A549 (cell line): ENCODE measurements around the gene ASIP. TPM values are rescaled to one million over a fixed set of nuclear protein-coding genes. Genes with fewer than 3 reads are reported as not detected.
A peak's percentile ranks its signal among the peaks of the same experiment; 100 is the strongest.
"Not testable (repeated sequence)": the region's sequence is repeated elsewhere in the genome, so short reads cannot be mapped to it uniquely, and the experiment has no call there.

Experiments used
- ATAC-seq, 2 experiments: fragments of 200-7000 bp in 1 of 2; fragments of >200 bp in 1 of 2; cut with Nextera tagmentation in 1 of 2; cut with Tn5 transposase in 1 of 2; 3 replicates each; pipeline versions ENCODE4 v1.8.0 to v1.9.1; 2018 to 2020; ENCODE audit warnings: mild to moderate bottlenecking in 1 of 2, moderate library complexity in 1 of 2
- CTCF ChIA-PET: fragments of 300-600 bp; sonication (Branson Sonifier 250); formaldehyde crosslinking; extraction: SDS; loops from one replicate; lab custom pipeline; 2021; ENCODE audit warnings: antibody characterized with exemption, inconsistent platforms; lab: Yijun Ruan, JAX
- POLR2A ChIA-PET: fragments of 350-600 bp; formaldehyde crosslinking; extraction: SDS; loops from one replicate; lab custom pipeline; 2021; ENCODE audit warnings: antibody characterized with exemption, inconsistent platforms; lab: Yijun Ruan, JAX
- DNase-seq, 2 experiments: peaks; one replicate each; pipeline versions ENCODE4 v3.0.0 to v3.0.0-alpha.2; 2011 to 2016; ENCODE audit warnings: low read depth in 1 of 2, low spot score in 1 of 2
- FAIRE-seq: peaks from 2 replicates; lab custom pipeline; 2011; peaks lifted over from hg19 to GRCh38; lab: Jason Lieb, UNC
- H3K27ac ChIP-seq, 2 experiments: fragments of >200 bp; sonication (Bioruptor Twin); formaldehyde crosslinking; 3 replicates each; pipeline ENCODE4 v1.5.1; 2016 to 2017
- H3K4me1 ChIP-seq: fragments of >200 bp; sonication (Bioruptor Twin); formaldehyde crosslinking; 3 replicates; pipeline ENCODE4 v1.6.1; 2016
- H3K4me2 ChIP-seq: fragments of >200 bp; sonication (Bioruptor Twin); formaldehyde crosslinking; 3 replicates; pipeline ENCODE4 v1.6.1; 2016
- H3K4me3 ChIP-seq: fragments of >200 bp; sonication (Bioruptor Twin); formaldehyde crosslinking; 3 replicates; pipeline ENCODE4 v1.5.1; 2016
- H3K9me3 ChIP-seq: fragments of >200 bp; sonication (Bioruptor Twin); formaldehyde crosslinking; 3 replicates; pipeline ENCODE4 v1.6.1; 2016
- EHF ChIP-seq: fragments of 250-450 bp; sonication (Bioruptor Pico); IDR thresholded peaks from 2 replicates; pipeline ENCODE4 v1.5.0; 2020; ENCODE audit warnings: mild to moderate bottlenecking
- EHMT2 ChIP-seq: fragments of 200-600 bp; sonication (generic); IDR thresholded peaks from 2 replicates; pipeline ENCODE4 v1.6.1; 2016; ENCODE audit warnings: antibody characterized with exemption, low read depth, mild to moderate bottlenecking, moderate library complexity
- FOSL2 ChIP-seq, 2 experiments: fragments of 450-650 bp in 1 of 2; fragments of >200 bp in 1 of 2; sonication (Bioruptor Twin) in 1 of 2; formaldehyde crosslinking; IDR thresholded peaks; 2 replicates each; pipeline versions ENCODE4 v1.5.0 to v1.6.1; 2016 to 2020; ENCODE audit warnings: mild to moderate bottlenecking in 1 of 2, moderate library complexity in 1 of 2
- HDAC2 ChIP-seq: fragments of 200-600 bp; sonication (generic); IDR thresholded peaks from 2 replicates; pipeline ENCODE4 v1.6.1; 2016
- HOXB5 ChIP-seq: fragments of 250-450 bp; sonication (Bioruptor Pico); IDR thresholded peaks from 2 replicates; pipeline ENCODE4 v1.5.0; 2020; ENCODE audit warnings: mild to moderate bottlenecking, moderate library complexity
- MAFK ChIP-seq: fragments of 450-650 bp; IDR thresholded peaks from 2 replicates; pipeline ENCODE4 v1.6.1; 2014; ENCODE audit not compliant: partially characterized antibody
- MAZ ChIP-seq: fragments of 150-350 bp; IDR thresholded peaks from 2 replicates; pipeline ENCODE4 v1.6.1; 2014; ENCODE audit warnings: antibody characterized with exemption, low read depth, low read length, borderline replicate concordance
- NFE2L2 ChIP-seq: fragments of 150-350 bp; conservative IDR thresholded peaks from 2 replicates; pipeline ENCODE4 v1.6.1; 2014; ENCODE audit warnings: low read length
- NR3C1 ChIP-seq: fragments of >200 bp; sonication (Bioruptor Twin); formaldehyde crosslinking; IDR thresholded peaks from 3 replicates; pipeline ENCODE4 v1.6.1; 2017
- PHF8 ChIP-seq: fragments of 200-600 bp; sonication (generic); IDR thresholded peaks from 2 replicates; pipeline ENCODE4 v1.6.1; 2016; ENCODE audit warnings: low read depth, mild to moderate bottlenecking, antibody characterized with exemption, moderate library complexity, borderline replicate concordance
- POLR2A ChIP-seq: IDR thresholded peaks from 2 replicates; pipeline ENCODE4 v1.6.1; 2012; ENCODE audit warnings: mild to moderate bottlenecking, low read length
- RARB ChIP-seq: fragments of 250-450 bp; sonication (Bioruptor Pico); IDR thresholded peaks from 2 replicates; pipeline ENCODE4 v1.8.0; 2021; ENCODE audit warnings: mild to moderate bottlenecking, moderate library complexity
- RCOR1 ChIP-seq: fragments of 150-350 bp; IDR thresholded peaks from 2 replicates; pipeline ENCODE4 v1.6.1; 2014; ENCODE audit warnings: antibody characterized with exemption, low read length, low read depth
- SMC3 ChIP-seq: fragments of >200 bp; sonication (Bioruptor Twin); formaldehyde crosslinking; IDR thresholded peaks from 3 replicates; pipeline ENCODE4 v1.6.1; 2018; ENCODE audit warnings: inconsistent platforms
- SREBF2 ChIP-seq: fragments of 450-650 bp; IDR thresholded peaks from 2 replicates; pipeline ENCODE4 v1.6.1; 2014; ENCODE audit warnings: mild to moderate bottlenecking, moderate library complexity
- ZC3H11A ChIP-seq: fragments of 450-650 bp; IDR thresholded peaks from 2 replicates; pipeline ENCODE4 v1.6.1; 2014; ENCODE audit warnings: antibody characterized with exemption, mild to moderate bottlenecking
- ZNF302 ChIP-seq: fragments of 250-450 bp; sonication (Bioruptor Pico); IDR thresholded peaks from 2 replicates; pipeline ENCODE4 v1.9.0; 2021; ENCODE audit warnings: inconsistent platforms, mild to moderate bottlenecking, moderate library complexity
- WGBS: methylation state at CpG from one replicate; pipeline ENCODE4 v1.1.6; 2017; ENCODE audit errors: missing lambda C conversion rate; 5-methylcytosine and 5-hydroxymethylcytosine counted together
- polyA plus RNA-seq, 4 experiments: library from polyadenylated mRNA; depleted of rRNA in 3 of 4; stranded (reverse); fragments of >200 nt; fragmentation: RNase III in 1 of 4; extraction: RNeasy Plus Mini Kit Qiagen cat#74134 plus additional on column Dnase treatment in 1 of 4; gene quantifications; 2 replicates in 3 of 4; 3 replicates in 1 of 4; pipeline ENCODE4 v1.2.3, GENCODE V29; 2011 to 2017
- TF ChIP-seq, protein P1 (sequence below): IDR thresholded peaks from 2 replicates; pipeline ENCODE4 v1.6.1; 2012
- TF ChIP-seq, protein P2 (sequence below): fragments of 150-350 bp; IDR thresholded peaks from 2 replicates; pipeline ENCODE4 v1.6.1; 2014; ENCODE audit warnings: low read depth, mild to moderate bottlenecking, low read length

The ASIP gene
- polyA plus RNA-seq, 2 of the 4 experiments (the other 2 are of a cell fraction) = not detected

DNA sequence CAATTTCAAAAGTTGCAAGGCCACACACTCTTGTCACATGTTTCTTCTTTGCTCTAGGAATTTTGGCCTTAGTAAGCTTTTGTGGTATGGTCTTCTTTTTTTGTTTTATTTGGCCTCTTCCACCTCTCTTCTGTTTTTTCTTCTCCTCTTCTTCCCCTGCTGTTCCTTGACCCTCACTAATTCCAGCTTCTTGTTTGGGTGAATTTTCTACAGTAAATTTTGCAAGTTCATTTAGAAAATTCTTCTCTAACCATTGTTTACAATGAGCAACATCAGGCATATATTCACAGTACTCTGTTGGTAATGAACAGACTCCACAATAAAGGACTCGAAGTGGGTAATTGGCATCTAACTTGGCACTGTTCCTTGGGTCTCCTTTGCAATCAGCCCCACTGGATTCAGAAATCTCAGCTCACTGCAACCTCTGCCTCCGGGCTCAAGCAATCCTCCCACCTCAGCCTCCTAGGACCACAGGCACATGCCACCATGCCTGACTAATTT, 5.0 kb downstream of the ASIP start:
- no peak for FAIRE-seq
- POLR2A ChIA-PET = no interaction called here
- ATAC-seq = no peak
- no peak overlapping the region for H3K4me3 ChIP-seq
- H3K9me3 ChIP-seq = no peaks in the 10 kb centered on the region
- no peak overlapping the region for H3K4me2 ChIP-seq
- H3K27ac ChIP-seq = no peak overlapping the region
- no peaks in the 10 kb centered on the region for H3K4me1 ChIP-seq
- CTCF ChIA-PET = interaction anchor here (0.8 to 4.9 kb wide), 4 partner anchors 12 to 56 kb away, joined by 3 to 18 read pairs (median 3); no protein-coding TSS in a partner anchor
- TF ChIP-seq FOSL2 (IDR thresholded peaks at IDR 0.05) (no peak), FOSL2 (CRISPR knock-in tag; IDR thresholded peaks at IDR 0.05) (no peak)
- DNase-seq = no peak
- 80% methylated on average over 2 of the region's 2 CpGs for WGBS

DNA sequence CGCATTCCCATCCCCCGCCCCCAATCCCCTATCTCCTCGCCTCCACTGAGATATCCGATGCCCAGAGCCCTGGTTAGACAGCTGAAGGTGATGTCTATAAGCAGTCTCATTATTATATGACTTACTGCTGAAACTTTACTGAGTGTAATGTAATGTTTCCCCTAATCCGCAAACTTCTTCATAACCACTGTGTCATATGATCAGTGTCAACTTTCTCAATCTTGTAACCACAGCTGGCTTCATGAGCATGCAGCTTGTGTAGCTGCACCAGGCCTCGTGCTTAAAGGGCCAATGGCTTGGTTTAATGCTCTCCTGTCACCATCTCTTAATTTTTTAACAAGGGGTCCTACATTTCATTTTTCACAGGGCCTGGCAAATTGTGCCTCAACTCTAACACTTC, 8.1 kb downstream of the ASIP start:
- ChIA-PET CTCF (interaction anchor here (0.7 to 4.9 kb wide), 3 partner anchors 13 to 288 kb away, joined by 3 to 18 read pairs (median 3); no protein-coding TSS in a partner anchor), POLR2A (no interaction called here)
- DNase-seq = no peak
- no peak overlapping the region for H3K4me3 ChIP-seq
- WGBS = 86% methylated on average over 6 of the region's 6 CpGs
- H3K27ac ChIP-seq = no peak overlapping the region
- no peak for FAIRE-seq
- H3K9me3 ChIP-seq = no peaks in the 10 kb centered on the region
- H3K4me1 ChIP-seq = no peaks in the 10 kb centered on the region
- ATAC-seq = no peak
- TF ChIP-seq MAFK = no peak
- TF ChIP-seq ZNF302 (CRISPR knock-in tag) = no peak
- no peak for TF ChIP-seq EHF (CRISPR knock-in tag)
- TF ChIP-seq RCOR1 = no peak
- H3K4me2 ChIP-seq = no peak overlapping the region

DNA sequence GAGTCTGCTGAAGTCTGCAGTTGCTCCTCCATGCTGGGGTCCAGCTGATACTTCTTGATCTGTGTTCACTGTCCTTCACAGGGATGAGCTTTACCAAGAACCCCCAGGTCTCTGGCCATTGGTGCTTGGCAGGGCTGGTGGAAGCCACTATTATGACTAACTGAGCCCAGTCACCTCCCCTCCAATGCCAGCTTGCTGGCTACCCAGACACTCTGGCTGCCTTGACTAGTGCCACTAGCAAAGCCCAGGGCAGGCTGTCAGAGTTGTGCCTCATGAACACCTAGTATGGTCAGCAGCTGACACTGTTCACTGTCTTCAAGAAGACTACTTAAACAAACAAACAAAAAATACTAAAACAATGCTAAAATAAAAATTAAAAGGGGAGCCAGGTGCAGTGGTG, 8.8 kb downstream of the ASIP start:
- no peaks in the 10 kb centered on the region for H3K4me1 ChIP-seq
- H3K27ac ChIP-seq = no peak overlapping the region
- no peak overlapping the region for H3K4me3 ChIP-seq
- CTCF ChIA-PET = interaction anchor here (4.9 kb wide), 1 partner anchor 59 kb away, joined by 18 read pairs; no protein-coding TSS in a partner anchor
- no peaks in the 10 kb centered on the region for H3K9me3 ChIP-seq
- H3K4me2 ChIP-seq = no peak overlapping the region
- no peak for DNase-seq
- no peak for FAIRE-seq
- 0 out of 6 replicates have a peak, but pooled peaks of 1 of the 2 experiments have one; percentile 39 for ATAC-seq
- TF ChIP-seq, protein P1, sequence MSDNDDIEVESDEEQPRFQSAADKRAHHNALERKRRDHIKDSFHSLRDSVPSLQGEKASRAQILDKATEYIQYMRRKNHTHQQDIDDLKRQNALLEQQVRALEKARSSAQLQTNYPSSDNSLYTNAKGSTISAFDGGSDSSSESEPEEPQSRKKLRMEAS = no peak
- TF ChIP-seq SREBF2 (no peak), ZC3H11A (no peak), NFE2L2 (no peak), HDAC2 (no peak), PHF8 (no peak), NR3C1 (no peak), EHF (CRISPR knock-in tag) (no peak), EHMT2 (no peak)
- TF ChIP-seq, all 56 proteins: peak for 0
- POLR2A ChIA-PET = no interaction called here

DNA sequence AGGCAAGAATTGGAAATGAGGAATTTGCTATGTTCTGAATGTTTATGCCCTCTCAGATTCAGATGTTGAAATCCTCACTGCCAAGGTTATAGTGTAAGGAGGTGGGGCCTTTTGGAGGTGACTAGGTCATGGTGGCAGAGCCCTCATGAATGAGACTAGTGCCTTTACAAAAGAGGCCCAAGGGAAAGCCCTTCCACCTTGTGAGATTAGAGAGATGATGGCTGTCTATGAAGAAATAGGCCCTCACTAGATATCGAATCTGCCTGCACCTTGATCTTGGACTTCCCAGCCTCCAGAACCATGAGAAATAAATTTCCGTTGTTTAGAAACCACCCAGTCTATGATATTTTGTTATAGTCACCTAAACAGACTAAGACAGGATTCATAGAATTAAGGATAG, 10.4 kb downstream of the ASIP start:
- POLR2A ChIA-PET = no interaction called here
- no peak for ATAC-seq
- H3K4me1 ChIP-seq = no peaks in the 10 kb centered on the region

DNA sequence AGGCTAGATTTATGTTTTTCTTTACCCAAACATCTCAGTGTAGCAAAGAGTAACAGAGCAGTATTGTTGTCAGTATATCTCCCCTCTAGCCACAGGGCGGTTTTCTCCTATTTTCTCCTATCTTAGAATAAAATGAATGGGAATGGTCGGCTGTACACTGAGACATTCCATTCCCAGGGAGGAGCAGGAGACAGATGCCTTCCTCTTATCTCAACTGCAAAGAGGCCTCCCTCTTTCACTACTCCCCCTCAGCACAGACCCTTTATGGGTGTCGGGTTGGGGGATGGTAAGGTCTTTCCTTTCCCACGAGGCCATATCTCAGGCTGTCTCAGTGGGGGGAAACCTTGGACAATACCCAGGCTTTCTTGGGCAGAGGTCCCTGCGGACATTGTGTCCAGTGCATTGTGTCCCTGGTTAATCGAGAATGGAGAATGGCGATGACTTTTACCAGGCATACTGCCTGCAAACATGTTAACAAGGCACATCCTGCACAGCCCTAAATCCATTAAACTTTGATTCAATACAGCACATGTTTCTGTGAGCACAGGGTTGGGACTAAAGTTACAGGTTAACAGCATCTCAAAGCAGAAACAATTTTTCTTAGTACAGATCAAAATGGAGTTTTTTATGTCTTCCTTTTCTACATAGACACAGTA, 11.3 kb downstream of the ASIP start:
- DNase-seq, H3K4me3 ChIP-seq, FAIRE-seq, H3K4me1 ChIP-seq, H3K27ac ChIP-seq, H3K9me3 ChIP-seq, POLR2A ChIA-PET, ATAC-seq, H3K4me2 ChIP-seq: not testable (repeated sequence)
- 85% methylated on average over 7 of the region's 7 CpGs for WGBS
- CTCF ChIA-PET = interaction anchor here (0.6 to 1.0 kb wide), 2 partner anchors 95 to 129 kb away, joined by 4 read pairs; no protein-coding TSS in a partner anchor

More for the DNA sequence above, 10.4 kb downstream of the ASIP start:
- CTCF ChIA-PET = no interaction called here
- no peak overlapping the region for H3K4me3 ChIP-seq
- H3K9me3 ChIP-seq = no peaks in the 10 kb centered on the region
- no peak for FAIRE-seq
- no peak overlapping the region for H3K27ac ChIP-seq
- WGBS = 89% methylated on average over 2 of the region's 2 CpGs
- TF ChIP-seq SMC3 (no peak), POLR2A (no peak), MAZ (no peak), ZNF302 (CRISPR knock-in tag) (no peak), RARB (CRISPR knock-in tag) (no peak), HOXB5 (CRISPR knock-in tag) (no peak), EHMT2 (no peak), MAFK (no peak)
- TF ChIP-seq, protein P2, sequence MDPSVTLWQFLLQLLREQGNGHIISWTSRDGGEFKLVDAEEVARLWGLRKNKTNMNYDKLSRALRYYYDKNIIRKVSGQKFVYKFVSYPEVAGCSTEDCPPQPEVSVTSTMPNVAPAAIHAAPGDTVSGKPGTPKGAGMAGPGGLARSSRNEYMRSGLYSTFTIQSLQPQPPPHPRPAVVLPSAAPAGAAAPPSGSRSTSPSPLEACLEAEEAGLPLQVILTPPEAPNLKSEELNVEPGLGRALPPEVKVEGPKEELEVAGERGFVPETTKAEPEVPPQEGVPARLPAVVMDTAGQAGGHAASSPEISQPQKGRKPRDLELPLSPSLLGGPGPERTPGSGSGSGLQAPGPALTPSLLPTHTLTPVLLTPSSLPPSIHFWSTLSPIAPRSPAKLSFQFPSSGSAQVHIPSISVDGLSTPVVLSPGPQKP = no peak
- no peak for DNase-seq
- no peak overlapping the region for H3K4me2 ChIP-seq
